Caco-2 (cell line): Measurements from ENCODE around the gene TET1. TPM values are rescaled to one million over a fixed set of nuclear protein-coding genes. Genes with fewer than 3 reads are reported as not detected.

Experiments used
- BruUV-seq: library from RNA; stranded (reverse); fragments of 400-500 nt; replicated peaks from 2 replicates; lab custom pipeline; 2021; lab: Mats Ljungman, UMichigan
- CTCF ChIA-PET: fragments of 300-600 bp; sonication (Branson Sonifier 250); formaldehyde crosslinking; loops from one replicate; lab custom pipeline; 2022; ENCODE audit warnings: antibody characterized with exemption; lab: Charles Lee
- POLR2A ChIA-PET: fragments of 300-600 bp; sonication (Branson Sonifier 250); formaldehyde crosslinking; loops from one replicate; lab custom pipeline; 2022; ENCODE audit warnings: antibody characterized with exemption; lab: Charles Lee
- DNase-seq, 2 experiments: peaks; one replicate each; pipeline versions ENCODE4 v3.0.0 to v3.0.0-alpha.2; 2020 to 2022
- H3K27me3 ChIP-seq: replicated peaks from 2 replicates; pipeline ENCODE4 v1.6.0; 2011; ENCODE audit warnings: low read length; ENCODE audit not compliant: control insufficient read depth, insufficient read depth
- H3K36me3 ChIP-seq: 2 replicates; pipeline ENCODE4 v1.5.1; 2011; ENCODE audit warnings: low read length; ENCODE audit not compliant: control insufficient read depth, insufficient read depth
- H3K4me1 ChIP-seq: fragments of 250-450 bp; sonication (Bioruptor Pico); 2 replicates; pipeline ENCODE4 v1.5.1; 2020; ENCODE audit warnings: mild to moderate bottlenecking
- H3K4me3 ChIP-seq: 2 replicates; pipeline ENCODE4 v1.5.1; 2011; ENCODE audit warnings: low read depth, mild to moderate bottlenecking, control low read depth, low read length
- H3K9me3 ChIP-seq: fragments of 250-450 bp; sonication (Bioruptor Pico); 2 replicates; pipeline ENCODE4 v1.5.1; 2020; ENCODE audit warnings: mild to moderate bottlenecking, moderate library complexity
- H3K27ac Mint-ChIP-seq: one replicate; pipeline ENCODE4 v1.8.0; 2022; ENCODE audit warnings: mixed read lengths; ENCODE audit not compliant: unreplicated experiment
- H3K27me3 Mint-ChIP-seq: one replicate; pipeline ENCODE4 v1.8.0; 2022; ENCODE audit warnings: mixed read lengths; ENCODE audit not compliant: insufficient read depth, unreplicated experiment
- H3K36me3 Mint-ChIP-seq: one replicate; pipeline ENCODE4 v1.8.0; 2022; ENCODE audit warnings: mild to moderate bottlenecking, mixed read lengths; ENCODE audit not compliant: insufficient read depth, unreplicated experiment
- H3K4me1 Mint-ChIP-seq: one replicate; pipeline ENCODE4 v1.8.0; 2022; ENCODE audit warnings: low read depth, mixed read lengths; ENCODE audit not compliant: unreplicated experiment
- H3K4me3 Mint-ChIP-seq: one replicate; pipeline ENCODE4 v1.8.0; 2022; ENCODE audit warnings: mild to moderate bottlenecking, moderate library complexity, mixed read lengths; ENCODE audit not compliant: unreplicated experiment
- H3K9me3 Mint-ChIP-seq: one replicate; pipeline ENCODE4 v1.8.0; 2022; ENCODE audit warnings: mixed read lengths; ENCODE audit not compliant: unreplicated experiment
- intact Hi-C: fragments of 100-400 bp; cut with micrococcal nuclease; formaldehyde crosslinking; loops from one replicate; pipeline ENCODE4 v1.10.0; 2022; ENCODE audit not compliant: unreplicated experiment
- total RNA-seq: library from RNA; stranded (reverse); gene quantifications from 2 replicates; pipeline ENCODE4 v1.2.3, GENCODE V29; 2022
- TF ChIP-seq, protein P1 (sequence below), 2 experiments: fragments of 200-600 bp in 1 of 2; IDR thresholded peaks; 1 replicate in 1 of 2; 2 replicates in 1 of 2; pipeline versions ENCODE4 v1.5.1 to v1.8.0; 2011 to 2022; ENCODE audit warnings: antibody characterized with exemption in 1 of 2, control low read depth in 1 of 2, inconsistent platforms in 1 of 2, low read depth in 1 of 2, low read length in 1 of 2, mild to moderate bottlenecking in 1 of 2, moderate library complexity in 1 of 2; ENCODE audit not compliant: insufficient read depth in 1 of 2, severe bottlenecking in 1 of 2, unreplicated experiment in 1 of 2

TET1 gene
- total RNA-seq, 1 experiment from 2014 or later: 18.6 TPM

DNA sequence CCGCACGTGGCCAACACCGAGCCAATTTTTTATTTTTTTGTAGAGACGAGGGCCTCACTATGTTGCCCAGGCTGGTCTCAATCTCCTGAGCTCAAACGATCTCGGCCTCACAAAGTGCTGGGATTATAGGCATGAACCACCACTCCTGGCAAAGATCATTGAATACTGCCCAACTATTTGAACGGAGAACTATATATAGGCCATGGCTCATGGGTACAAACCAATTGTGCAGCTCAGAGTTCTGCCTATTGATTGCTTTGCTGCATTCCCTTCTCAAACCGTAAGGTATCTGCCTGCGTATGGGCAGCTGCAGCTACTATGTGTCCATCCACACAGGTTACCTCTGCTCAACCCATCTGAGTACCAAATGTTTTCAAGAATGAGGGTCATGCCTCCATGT is 23.2 kb upstream of the TET1 start:
- no peaks in the 10 kb centered on the region for H3K27me3 ChIP-seq
- ChIA-PET POLR2A (no interaction called here), CTCF (interaction anchor here (0.5 kb wide), 1 partner anchor 49 kb away, joined by 3 read pairs; no protein-coding TSS in a partner anchor)
- no peak overlapping the region for H3K4me3 ChIP-seq
- Mint-ChIP-seq H3K27me3 (no peaks in the 10 kb centered on the region), H3K27ac (no peak overlapping the region), H3K36me3 (no peaks in the 10 kb centered on the region), H3K4me1 (peaks cover 11% of the 10 kb centered on the region), H3K9me3 (no peaks in the 10 kb centered on the region), H3K4me3 (no peak overlapping the region)
- no peaks in the 10 kb centered on the region for H3K36me3 ChIP-seq
- no peak for DNase-seq
- intact Hi-C loops: no loop called here
- H3K9me3 ChIP-seq: no peaks in the 10 kb centered on the region
- BruUV-seq: no TSS peak
- TF ChIP-seq, protein P1, sequence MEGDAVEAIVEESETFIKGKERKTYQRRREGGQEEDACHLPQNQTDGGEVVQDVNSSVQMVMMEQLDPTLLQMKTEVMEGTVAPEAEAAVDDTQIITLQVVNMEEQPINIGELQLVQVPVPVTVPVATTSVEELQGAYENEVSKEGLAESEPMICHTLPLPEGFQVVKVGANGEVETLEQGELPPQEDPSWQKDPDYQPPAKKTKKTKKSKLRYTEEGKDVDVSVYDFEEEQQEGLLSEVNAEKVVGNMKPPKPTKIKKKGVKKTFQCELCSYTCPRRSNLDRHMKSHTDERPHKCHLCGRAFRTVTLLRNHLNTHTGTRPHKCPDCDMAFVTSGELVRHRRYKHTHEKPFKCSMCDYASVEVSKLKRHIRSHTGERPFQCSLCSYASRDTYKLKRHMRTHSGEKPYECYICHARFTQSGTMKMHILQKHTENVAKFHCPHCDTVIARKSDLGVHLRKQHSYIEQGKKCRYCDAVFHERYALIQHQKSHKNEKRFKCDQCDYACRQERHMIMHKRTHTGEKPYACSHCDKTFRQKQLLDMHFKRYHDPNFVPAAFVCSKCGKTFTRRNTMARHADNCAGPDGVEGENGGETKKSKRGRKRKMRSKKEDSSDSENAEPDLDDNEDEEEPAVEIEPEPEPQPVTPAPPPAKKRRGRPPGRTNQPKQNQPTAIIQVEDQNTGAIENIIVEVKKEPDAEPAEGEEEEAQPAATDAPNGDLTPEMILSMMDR (IDR thresholded peaks at IDR 0.05; ENCODE audit: insufficient read depth in 1 of 2, low read depth in 1 of 2, low read length in 1 of 2, severe bottlenecking in 1 of 2, unreplicated experiment in 1 of 2): no peak
- peaks cover under 1% of the 10 kb centered on the region; the same call in 1 of the 2 replicates for H3K4me1 ChIP-seq

DNA sequence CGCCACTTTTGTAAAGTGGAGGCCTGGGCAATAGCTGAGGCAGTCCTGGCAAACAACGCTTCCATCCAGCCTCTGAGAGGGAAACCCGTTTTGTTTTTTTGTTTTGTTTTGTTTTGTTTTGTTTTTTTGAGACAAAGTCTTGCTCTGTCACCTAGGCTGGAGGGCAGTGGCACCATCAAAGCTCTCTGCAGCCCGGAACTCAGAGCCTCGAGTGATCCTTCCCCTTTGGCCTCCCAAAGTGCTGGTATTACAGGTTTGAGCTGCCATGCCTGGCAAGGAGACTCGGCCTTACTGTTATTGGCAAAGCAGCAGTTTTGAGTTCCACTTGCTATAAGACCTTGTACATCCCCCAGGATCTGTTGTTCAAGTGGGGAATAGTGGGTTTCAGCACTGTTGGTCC is 22.3 kb upstream of the TET1 start:
- TF ChIP-seq, protein P1 (IDR thresholded peaks at IDR 0.05; ENCODE audit: insufficient read depth in 1 of 2, low read depth in 1 of 2, low read length in 1 of 2, severe bottlenecking in 1 of 2, unreplicated experiment in 1 of 2): no peak
- no peaks in the 10 kb centered on the region for H3K36me3 ChIP-seq
- Mint-ChIP-seq H3K27ac (no peak overlapping the region), H3K27me3 (no peaks in the 10 kb centered on the region), H3K36me3 (no peaks in the 10 kb centered on the region), H3K9me3 (no peaks in the 10 kb centered on the region), H3K4me3 (no peak overlapping the region), H3K4me1 (peaks cover 18% of the 10 kb centered on the region)
- ChIA-PET POLR2A (no interaction called here), CTCF (no interaction called here)
- intact Hi-C loops: no loop called here
- no TSS peak for BruUV-seq
- peaks cover 9% of the 10 kb centered on the region for H3K4me1 ChIP-seq
- DNase-seq: no peak
- no peak overlapping the region for H3K4me3 ChIP-seq
- H3K27me3 ChIP-seq: no peaks in the 10 kb centered on the region
- no peaks in the 10 kb centered on the region for H3K9me3 ChIP-seq

DNA sequence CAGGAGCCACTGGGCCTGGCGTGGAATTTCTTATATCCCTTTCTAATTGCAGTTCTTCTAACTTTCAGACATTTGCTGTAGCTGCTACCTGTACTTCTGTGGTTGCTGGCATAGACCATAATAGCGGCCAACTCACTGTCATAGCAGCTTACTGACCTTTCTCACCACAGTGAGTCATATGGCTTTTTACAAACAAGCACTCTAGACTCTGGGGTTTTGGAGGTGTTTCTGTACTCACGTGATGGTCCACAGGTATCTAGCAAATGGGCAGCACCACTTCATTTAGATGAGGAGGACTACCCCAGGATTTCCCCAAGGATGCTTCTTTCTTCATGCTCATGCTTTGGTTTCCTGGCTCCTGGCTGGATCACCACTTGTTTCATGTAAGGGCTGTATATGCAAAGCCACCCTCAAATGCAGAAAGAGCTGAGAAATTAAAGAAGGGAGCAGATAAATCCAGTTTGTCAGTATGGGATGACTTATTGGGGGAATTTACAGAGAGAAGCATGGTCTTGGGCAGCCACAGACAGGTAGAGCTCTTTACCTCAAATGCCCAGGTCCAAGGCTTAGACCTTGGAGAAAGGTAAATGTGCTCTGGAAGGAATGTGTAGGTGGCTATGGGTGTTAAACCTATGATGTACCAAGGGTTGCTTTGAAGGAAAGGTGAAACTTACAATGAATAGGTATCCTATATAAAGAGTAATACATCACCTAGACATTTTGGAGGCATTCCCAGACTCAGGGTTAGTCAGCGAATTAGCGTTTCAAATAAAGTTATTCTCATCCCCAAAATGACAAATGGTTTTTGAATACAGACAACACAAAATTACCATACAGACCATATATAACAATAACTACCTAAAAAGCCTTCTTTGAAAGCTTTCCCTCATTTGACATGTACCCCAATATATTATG is 16.9 kb upstream of the TET1 start:
- DNase-seq: no peak
- Histone ChIP-seq H3K4me3 (no peak overlapping the region), H3K4me1 (peaks cover 17% of the 10 kb centered on the region), H3K27me3 (no peaks in the 10 kb centered on the region), H3K36me3 (no peaks in the 10 kb centered on the region), H3K9me3 (no peaks in the 10 kb centered on the region)
- POLR2A ChIA-PET: interaction anchor here (0.5 to 1.0 kb wide), 2 partner anchors 17 to 72 kb away, joined by 3 to 5 read pairs; no protein-coding TSS in a partner anchor
- H3K4me1 Mint-ChIP-seq: peaks cover 26% of the 10 kb centered on the region
- no peaks in the 10 kb centered on the region for H3K36me3 Mint-ChIP-seq
- CTCF ChIA-PET: interaction anchor here (0.6 to 0.7 kb wide), 2 partner anchors 7 to 177 kb away, joined by 3 read pairs; no protein-coding TSS in a partner anchor
- TF ChIP-seq, protein P1 (IDR thresholded peaks at IDR 0.05; ENCODE audit: insufficient read depth in 1 of 2, low read depth in 1 of 2, low read length in 1 of 2, severe bottlenecking in 1 of 2, unreplicated experiment in 1 of 2): no peak
- no TSS peak for BruUV-seq
- H3K27ac Mint-ChIP-seq: peak overlapping the region; percentile 48
- intact Hi-C loops: loop anchor here (5.0 kb wide), 1 partner anchor 629 kb away; no protein-coding TSS in a partner anchor
- H3K9me3 Mint-ChIP-seq: no peaks in the 10 kb centered on the region
- H3K27me3 Mint-ChIP-seq: no peaks in the 10 kb centered on the region
- H3K4me3 Mint-ChIP-seq: no peak overlapping the region
